AG09309 (cell line): ENCODE data around the gene NRXN3.

Experiments used
- DNase-seq: peaks from one replicate; pipeline ENCODE4 v3.0.0-alpha.2; 2010; ENCODE audit warnings: low read depth
- H3K4me3 ChIP-seq: 2 replicates; pipeline ENCODE4 v1.5.1; 2011; ENCODE audit warnings: mild to moderate bottlenecking, low read depth, low read length, moderate library complexity; ENCODE audit not compliant: control insufficient read depth
- TF ChIP-seq, protein P1 (sequence below): IDR thresholded peaks from 2 replicates; pipeline ENCODE4 v1.5.1; 2011; ENCODE audit warnings: mild to moderate bottlenecking, low read depth, low read length, inconsistent platforms; ENCODE audit not compliant: insufficient read depth, control insufficient read depth; ENCODE audit errors: missing control alignments

NRXN3 gene

DNA sequence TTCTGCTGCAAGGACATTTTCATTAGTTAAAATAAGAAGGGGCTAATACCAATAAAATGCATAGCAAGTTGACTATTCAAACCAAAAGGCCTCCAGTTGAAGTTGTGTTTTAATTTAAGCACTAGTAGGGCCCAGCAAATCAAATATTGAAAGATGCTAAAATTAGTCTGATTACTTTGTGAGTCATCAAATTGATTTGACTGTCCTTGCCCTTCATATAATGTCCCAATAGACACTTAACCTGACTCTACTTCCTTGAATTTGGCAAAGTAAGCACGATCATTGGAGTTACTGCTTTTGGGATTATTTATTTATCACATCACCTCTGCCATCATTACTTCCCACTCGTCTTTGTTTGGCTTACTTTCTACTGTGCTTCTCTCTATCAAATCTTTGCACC lies 1242.6 kb downstream of the NRXN3 start:
- TF ChIP-seq, protein P1, sequence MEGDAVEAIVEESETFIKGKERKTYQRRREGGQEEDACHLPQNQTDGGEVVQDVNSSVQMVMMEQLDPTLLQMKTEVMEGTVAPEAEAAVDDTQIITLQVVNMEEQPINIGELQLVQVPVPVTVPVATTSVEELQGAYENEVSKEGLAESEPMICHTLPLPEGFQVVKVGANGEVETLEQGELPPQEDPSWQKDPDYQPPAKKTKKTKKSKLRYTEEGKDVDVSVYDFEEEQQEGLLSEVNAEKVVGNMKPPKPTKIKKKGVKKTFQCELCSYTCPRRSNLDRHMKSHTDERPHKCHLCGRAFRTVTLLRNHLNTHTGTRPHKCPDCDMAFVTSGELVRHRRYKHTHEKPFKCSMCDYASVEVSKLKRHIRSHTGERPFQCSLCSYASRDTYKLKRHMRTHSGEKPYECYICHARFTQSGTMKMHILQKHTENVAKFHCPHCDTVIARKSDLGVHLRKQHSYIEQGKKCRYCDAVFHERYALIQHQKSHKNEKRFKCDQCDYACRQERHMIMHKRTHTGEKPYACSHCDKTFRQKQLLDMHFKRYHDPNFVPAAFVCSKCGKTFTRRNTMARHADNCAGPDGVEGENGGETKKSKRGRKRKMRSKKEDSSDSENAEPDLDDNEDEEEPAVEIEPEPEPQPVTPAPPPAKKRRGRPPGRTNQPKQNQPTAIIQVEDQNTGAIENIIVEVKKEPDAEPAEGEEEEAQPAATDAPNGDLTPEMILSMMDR = no peak
- DNase-seq = no peak
- no peak overlapping the region for H3K4me3 ChIP-seq

DNA sequence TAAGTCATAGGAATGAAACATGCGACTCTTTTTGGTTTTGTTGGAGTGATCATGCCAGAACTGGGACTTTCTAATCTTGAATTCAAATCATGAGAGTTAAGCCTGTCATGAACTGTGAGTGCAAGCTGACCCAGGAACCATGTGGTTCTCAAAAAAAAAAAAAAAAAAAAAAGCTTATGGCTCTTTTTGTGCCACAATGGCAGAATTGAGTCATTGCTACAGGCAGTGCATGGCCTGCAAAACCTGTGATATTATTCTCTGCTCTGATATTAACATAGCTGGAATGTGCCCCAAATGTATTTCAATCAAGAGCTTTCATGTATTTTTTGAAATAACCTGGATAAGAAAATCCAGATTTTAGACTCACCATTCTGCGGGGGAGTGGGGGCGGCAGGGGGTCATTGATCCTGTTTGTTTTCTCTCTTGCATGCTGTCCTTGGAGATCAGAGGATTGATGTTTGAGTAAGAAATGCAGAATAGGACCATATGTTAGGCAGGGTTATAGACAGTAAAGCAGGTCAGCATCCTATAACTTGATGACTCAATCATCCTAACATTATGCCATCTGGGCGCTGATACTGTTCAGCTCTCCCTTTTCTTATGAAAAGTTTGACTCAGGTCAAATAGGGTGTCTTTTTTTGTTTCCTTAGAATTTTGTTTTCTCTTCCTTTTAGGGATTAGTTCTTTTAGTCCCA lies 1243.7 kb downstream of the NRXN3 start:
- TF ChIP-seq, protein P1 = no peak
- no peak overlapping the region for H3K4me3 ChIP-seq
- no peak for DNase-seq

DNA sequence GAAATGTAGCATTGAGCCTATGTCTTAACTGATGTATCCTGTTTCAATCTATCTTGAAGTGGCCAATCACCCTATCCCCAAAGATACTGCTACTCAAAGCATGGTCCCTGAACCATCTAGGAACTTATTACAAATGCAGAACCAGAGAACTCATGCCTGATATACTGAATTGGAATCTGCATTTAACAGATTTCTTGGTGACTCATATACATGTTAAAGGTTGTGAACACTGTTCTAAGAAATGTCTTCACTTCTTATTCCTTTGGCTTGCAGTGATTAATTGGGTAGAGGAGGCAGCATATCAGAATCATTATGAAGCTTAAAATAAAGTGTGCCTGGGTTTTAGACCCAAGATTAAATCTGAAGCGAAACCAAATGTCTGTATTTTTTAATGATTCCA lies 1245.6 kb downstream of the NRXN3 start:
- no peak overlapping the region for H3K4me3 ChIP-seq
- DNase-seq = no peak
- TF ChIP-seq, protein P1 = no peak

DNA sequence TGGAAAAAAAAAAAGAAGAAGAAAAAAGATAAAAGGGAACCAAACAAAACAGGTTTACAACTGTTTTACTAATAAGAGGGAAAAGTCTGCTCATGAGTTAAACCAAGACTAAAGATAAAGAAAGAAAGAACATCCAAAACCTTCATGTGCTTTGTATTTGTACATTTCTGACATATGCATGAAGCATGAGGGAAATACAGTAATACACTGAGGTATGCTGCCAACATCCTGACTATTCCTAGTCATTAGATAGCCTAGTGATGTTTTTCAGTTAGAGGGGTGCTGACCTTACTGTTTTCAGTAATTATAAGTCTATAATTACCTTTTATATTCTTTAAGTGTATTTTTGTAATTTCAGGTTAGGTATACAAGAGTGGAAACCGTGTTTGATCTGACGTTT lies 1247.8 kb downstream of the NRXN3 start:
- H3K4me3 ChIP-seq = no peak overlapping the region
- no peak for DNase-seq
- TF ChIP-seq, protein P1 = no peak

DNA sequence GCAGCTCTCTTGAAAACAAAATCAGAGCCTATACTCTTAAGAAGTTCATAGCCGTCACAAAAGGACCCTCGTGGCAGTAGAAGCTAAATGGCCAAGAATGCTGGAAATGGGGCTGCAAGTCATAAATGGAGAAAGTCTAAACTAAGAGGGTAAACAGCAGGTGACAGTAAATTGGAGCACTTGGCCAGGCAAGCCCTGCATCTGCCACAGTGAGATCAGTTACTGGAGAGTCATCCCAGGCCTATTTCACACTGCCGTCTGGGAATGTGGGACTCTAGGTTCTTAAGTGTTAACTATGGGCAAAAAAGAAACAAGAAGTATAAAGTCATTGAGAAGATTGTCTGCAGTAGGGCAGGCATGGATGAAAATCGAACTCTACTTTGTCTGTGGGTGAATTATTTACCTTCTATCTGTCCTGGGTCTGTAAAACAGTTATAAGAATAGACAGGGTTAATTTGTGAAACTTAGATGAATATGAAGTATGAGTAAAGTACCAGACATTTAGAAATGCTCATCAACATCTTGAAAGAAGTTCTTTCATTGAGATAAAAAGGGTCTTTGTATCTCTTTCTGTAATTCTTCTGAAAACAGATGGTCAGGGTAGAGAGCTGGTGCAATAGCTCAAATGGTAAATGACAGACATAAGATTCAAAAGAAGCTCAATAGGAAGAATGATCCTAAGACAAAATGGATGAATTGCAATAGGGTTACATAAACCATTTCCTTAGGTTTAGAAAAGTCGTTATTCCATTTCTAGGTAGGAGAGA lies 1248.7 kb downstream of the NRXN3 start:
- TF ChIP-seq, protein P1 = no peak
- no peak overlapping the region for H3K4me3 ChIP-seq
- DNase-seq = no peak

DNA sequence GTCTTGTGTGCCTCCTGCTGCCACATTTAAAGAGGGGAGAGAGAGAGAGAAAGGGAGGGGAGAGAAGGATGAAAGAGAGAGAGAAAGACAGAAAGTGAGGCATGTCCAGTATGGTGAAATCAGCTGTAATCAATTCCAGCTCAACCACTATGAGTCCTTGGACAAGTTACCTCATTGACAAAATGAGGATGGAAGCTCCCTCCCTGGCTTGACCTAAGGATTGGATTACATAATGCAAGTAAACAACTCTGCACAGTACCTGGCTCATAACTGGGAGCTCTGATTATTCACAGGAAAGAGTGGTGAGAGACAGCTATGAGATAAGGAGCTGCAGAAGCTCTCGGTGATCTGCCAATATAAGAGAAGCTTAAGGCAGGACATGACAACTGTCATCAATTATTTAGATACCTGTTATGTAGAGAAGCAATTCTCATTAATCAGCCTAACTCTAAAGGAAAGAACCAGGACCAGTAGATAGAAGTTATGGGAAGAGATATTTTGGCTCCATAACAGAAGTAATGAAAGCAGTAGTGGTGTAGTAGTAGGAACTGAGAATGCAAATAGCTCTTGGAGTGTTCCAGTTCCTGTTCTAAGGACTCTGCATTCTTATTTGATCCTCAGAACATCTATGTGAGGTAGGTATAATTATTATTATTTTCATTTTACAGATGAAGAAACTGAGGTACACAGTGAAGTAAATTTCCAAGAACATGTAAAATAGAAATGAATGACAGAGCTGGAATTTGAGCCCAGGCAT lies 1249.6 kb downstream of the NRXN3 start:
- H3K4me3 ChIP-seq = no peak overlapping the region
- no peak for DNase-seq
- TF ChIP-seq, protein P1 = no peak
